ENCODE data around the gene PDXK.
A peak's percentile ranks its signal among the peaks of the same experiment; 100 is the strongest.

The PDXK gene

DNA sequence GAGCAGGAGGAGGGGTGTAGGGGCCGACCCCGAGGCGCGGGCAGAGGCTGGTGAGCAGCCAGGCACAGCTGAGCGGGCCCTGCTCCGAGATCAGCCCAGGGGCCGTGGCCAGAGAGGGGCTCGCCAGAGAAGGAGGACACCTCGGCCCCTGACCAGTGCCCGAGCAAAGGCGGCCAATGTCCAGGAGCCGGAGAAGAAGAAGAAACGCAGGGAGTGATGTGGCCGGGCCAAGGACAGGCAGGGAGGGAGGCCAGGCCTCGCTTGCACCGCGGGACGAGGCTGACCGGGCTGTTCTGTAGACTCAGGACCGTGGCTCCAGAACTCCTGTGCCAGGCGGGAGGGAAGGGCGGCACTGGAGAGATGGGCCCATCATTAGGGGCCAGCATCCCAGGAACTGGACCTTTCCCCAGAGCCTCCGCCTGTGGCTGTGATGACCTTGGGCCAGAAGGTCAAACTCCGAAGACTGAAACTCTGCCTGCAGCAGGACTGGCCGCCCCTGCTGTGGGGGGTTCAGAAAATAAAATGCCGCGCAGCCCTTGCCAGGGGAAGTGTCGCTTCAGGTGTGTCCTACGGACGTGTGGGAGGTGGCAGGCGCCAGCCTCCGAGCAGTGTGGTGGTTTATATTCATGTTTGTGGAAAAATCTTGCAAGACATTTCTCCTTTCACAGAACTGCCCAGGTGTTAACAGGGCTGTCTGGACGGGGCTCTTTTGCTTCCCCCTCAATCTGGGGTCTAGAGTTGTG is 84.8 kb downstream of the PDXK start:
- DNase-seq (ENCODE audit: low read depth in 2 of 2), result no peak

DNA sequence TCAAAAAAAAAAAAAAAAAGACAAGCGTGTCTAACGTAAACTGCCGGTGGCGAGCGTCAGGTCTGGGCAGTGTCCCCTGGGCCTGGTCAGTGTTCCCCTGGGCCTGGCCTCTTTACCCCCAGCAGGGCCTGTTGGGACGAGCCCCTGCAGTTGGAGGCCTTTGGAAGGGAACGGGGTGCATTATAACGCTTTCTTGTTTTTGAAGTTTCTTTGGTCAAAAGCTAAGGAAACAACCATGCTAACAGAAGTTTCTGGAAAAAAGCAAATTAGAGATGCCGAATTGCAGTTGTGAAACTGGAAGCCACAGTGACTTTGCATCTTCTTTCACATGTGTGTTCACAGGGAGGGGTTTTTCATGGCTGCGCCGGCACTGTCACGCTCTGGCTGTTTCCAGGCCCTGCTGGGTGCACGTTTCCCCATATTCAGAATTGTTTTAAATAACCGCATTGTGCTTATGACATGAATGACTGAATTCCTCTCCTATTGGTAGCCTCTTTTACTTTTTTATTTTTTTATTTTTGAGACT is 86.4 kb downstream of the PDXK start:
- no peak for DNase-seq (ENCODE audit: low read depth in 2 of 2)

DNA sequence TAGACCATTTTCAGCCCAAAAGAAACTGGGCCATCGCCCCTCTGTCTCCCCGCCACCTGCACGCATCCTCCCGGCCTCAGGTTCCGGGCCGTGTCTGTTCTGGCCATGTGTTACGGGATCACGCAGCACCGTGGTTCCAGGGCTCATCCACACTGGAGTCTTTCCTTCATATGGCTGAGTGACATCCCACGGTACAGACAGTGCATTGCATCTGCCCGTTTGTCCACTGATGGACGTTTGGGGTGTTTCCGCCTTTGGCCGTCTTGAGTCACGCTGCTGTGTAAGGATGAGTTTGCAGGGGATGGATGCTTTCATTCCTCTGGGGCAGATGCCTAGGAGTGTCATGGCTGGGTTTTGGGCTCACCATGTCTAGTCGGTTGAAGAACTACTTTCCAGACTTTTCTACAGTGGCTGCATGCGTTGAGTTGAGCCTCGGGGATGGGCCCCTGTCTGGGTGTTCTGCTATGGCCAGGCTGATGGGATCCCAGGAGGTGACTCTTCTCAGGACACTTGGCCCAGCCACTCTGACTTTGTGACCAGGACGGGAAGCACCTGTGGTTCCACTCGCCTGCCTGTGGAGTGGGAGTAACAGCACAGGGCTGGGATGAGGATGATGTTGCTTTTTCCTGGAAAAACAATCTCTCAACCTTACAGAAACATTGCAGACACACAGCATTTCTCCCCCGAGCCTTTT is 87.2 kb downstream of the PDXK start:
- DNase-seq (ENCODE audit: low read depth in 2 of 2), result no peak

DNA sequence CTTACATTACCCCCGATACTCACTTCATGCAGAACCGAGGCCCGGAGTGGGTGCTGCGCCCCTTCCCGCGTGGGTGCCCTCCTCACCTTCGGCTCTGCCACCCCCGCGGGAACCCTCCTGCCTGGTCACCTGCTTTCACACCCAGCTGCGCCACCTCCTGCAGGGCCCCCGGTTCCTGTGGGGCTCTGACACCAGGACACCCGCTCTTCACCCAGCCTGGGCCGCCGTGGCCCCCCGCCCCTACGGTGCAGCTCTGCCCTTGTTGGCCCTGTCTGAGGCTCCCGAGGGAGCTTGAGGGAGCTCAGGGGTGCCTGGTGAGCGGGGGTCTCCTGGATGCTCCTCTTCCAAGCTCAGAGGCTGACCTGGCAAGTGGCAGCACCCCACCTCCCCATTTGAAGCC is 89.4 kb downstream of the PDXK start:
- DNase-seq (ENCODE audit: low read depth in 2 of 2), result no peak

DNA sequence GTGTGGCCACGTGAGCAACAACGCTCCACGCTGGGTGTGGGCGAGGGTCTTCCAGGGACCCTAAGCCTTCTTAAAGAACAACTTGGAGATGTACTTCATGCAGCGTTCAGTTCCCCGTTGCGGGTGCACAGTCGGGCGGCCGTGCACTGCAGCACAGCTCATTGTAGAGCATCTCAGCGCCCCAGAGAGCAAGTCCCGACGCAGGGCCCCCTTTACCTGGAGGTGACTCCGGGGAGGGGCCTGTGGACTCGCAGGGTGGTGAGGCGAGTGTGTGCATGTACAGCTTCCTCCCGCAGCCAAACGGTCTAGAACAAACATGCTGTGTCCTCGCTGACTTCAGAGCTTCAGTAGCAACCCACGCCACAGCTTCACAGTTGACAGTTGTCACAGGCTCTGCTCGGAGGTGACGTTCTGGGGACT is 89.9 kb downstream of the PDXK start:
- no peak for DNase-seq (ENCODE audit: low read depth in 2 of 2)

DNA sequence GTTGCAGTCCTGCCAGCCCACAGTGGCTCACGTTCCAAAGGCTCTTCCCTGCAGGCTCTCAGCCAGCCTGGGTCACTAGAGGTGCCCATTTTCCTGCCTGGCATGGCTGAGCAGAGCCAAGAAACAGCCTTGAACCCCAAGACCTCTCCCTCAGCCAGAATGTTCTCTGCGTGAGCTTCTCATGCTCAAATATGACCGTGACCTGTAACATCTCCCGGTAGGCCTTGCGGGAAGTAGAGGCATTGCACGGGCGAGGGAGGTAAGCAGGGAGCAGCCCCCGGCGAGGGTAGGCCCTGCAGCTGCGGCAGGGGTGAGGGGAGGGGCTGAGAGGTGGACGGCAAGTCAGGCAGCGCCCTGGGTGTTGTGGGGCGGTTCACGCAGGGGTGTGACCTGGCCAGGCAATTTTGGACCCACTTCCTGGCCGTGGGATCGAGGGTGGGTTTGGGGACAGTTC is 90.4 kb downstream of the PDXK start:
- no peak for DNase-seq (ENCODE audit: low read depth in 2 of 2)

DNA sequence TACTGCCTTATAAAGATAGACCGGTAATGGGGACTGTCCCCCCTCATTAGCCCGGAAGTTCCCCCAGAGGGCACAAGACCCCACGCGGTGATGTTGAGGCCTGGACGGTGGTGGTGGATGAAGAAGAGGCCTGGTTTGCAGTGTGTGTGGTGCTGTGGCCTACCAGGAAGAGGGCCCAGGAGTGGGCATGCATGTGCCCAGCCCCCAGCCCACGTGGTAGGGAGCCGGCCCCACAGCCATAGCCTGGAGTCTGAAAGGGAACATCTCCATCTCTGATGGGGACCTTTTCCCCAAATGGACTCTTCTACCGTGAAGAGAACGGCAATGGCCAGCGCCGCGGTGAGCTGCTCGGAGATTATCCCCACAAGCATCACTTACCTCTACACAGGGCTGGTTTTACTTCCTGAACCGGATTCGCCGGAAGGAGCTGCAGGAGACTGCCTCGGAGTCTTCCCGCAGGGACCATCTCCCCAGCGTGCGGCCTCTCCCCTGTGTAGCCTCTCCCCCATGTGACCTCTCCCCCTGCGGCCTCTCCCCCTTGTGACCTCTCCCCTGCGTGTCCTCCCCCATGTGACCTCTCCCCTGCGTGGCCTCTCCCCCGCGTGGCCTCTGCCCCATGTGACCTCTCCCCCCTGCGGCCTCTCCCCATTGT is 91.0 kb downstream of the PDXK start:
- DNase-seq (ENCODE audit: low read depth in 2 of 2), result no peak

DNA sequence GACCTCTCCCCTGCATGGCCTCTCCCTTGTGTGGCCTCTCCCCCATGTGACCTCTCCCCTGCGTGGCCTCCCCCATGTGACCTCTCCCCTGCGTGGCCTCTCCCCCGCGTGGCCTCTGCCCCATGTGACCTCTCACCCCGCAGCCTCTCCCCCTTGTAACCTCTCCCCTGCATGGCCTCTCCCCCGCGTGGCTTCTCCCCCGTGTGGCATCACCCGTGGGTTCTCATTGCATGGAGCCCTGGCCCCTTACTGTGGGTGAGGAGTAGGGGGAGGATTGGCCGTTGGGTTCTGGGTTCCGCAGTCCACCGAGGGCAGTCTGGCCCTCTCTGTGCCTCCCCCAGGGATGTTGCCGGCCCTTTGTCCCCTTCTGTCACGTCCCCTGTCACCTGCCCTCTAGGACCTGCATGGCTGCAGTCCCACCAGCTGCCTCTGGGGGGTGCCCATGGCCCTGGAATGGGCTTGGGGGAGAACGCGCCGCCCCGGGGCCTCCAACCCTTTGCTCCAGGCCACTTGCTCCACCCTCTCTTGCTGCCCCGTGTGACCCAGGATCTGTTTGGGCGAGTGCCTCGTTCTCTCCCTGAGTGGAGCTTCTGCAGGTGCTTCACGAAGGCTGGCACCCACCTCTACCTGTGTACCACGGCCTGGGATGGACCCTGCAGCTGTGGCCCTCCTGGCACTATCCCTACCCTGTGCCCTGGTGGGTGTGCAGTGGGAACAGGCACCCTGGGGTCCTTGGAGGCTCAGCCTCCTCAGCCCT is 91.8 kb downstream of the PDXK start:
- peak; percentile 77 to 96 for DNase-seq (ENCODE audit: low read depth in 2 of 2)

DNA sequence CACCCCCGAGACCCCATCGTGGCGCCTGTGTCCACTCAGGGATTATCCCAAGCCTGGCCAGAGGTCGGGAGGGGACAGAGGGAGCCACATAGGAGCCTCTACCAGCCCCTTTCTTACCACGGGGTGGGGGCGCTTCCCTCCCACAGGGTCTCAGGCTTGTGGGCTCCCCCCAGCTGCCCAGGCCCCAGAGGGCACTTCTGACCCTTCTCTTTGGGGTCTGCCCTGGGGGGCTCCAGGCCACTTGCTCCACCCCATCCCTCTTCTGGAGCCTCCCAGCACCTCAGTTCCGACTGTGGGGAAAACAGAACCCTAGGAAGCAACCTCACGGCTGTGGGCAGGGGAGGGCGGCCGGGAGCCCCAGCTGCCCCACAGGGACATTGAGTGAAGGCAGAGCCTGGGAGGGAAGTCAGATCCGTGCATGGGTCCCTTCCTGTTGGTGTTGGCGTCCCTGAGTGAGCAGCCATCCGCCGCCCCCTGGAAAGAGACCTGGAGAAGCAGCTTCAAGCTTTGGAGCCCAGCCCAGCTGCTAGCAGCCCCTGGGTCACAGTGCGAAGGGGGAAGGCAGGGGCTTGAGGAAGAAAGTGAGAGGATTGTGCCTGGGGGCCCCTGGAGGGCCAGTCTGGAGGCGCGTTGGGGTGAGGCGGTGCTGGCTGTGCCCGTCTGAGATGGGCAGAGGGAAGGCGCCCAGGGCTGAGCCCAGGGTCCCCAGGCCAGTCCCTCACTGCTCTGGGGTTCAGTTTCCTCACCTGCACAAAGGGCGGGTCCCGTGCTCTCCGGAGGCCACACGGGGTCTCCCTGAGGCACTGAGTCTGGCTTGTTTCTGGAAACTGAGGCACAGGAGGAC is 92.6 kb downstream of the PDXK start:
- no peak for DNase-seq (ENCODE audit: low read depth in 2 of 2)
